Frontal cortex (tissue), 4 donors: ENCODE data around the gene OCSTAMP. TPM values are rescaled to one million over a fixed set of nuclear protein-coding genes. Genes with fewer than 3 reads are reported as not detected.
A peak's percentile ranks its signal among the peaks of the same experiment; 100 is the strongest.

Source experiments
- DNase-seq, 2 donors: peaks; one replicate each; pipeline ENCODE4 v3.0.0; 2012; ENCODE audit warnings: low spot score in 2 of 2
- FAIRE-seq: peaks from 2 replicates; lab custom pipeline; 2012; peaks lifted over from hg19 to GRCh38; lab: Jason Lieb, UNC
- total RNA-seq: library from RNA; depleted of rRNA; stranded (reverse); fragments of >200 nt; gene quantifications from one replicate; pipeline ENCODE4 v1.2.3, GENCODE V29; 2014
- donor health status: control.
- donor health status: control.
- donor health status: control.

The OCSTAMP gene
- total RNA-seq, 1 donor from 2014 or later: not detected

- DNase-seq (no peak), FAIRE-seq (no peak)
These were observed 23.5 kb upstream of the OCSTAMP start for GRCh38 chr20:46573788-46574584.

- DNase-seq (no peak), FAIRE-seq (no peak)
These were observed 22.8 kb upstream of the OCSTAMP start for GRCh38 chr20:46573234-46573633.

DNA sequence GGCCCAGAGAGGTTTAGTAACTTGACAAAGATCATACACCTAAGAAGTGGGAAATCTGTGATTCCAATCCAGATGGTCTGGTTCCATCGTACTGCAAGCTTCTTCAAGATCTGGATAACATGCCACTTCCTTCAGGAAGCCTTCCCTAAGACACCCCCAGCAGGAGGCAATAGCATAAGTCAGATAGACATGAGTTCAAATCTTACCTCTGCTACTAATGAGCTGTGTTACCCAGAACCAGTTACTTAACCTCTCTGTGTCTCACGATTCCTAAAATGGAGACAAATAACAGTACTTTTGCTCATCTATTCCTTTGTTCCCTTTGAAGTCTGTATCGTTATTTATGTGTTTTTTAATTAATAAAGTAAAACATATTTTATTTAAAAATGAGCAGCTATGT lies 22.3 kb upstream of the OCSTAMP start:
- FAIRE-seq (no peak), DNase-seq (no peak)

DNA sequence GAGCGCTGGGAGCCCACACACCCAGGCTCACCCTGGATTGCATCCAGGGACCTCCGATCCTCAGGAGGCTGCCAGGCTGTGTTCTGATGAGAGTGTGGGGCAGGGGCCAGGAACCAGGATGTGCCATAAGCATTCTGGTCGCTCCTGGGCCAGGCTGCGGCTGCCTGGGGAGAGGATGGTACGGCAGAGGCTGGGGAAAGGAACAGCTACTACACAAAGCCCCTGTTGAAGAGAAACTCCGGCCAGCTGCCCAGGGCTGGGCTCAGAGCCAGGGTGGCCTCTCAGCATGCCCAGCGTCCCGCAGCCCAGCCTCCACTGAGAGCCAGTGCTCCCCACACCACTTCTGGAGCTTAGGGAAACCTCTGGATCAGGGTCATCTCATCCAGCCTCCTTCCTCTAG lies 21.7 kb upstream of the OCSTAMP start:
- DNase-seq (peak; percentile 50 to 63), FAIRE-seq (no peak)

DNA sequence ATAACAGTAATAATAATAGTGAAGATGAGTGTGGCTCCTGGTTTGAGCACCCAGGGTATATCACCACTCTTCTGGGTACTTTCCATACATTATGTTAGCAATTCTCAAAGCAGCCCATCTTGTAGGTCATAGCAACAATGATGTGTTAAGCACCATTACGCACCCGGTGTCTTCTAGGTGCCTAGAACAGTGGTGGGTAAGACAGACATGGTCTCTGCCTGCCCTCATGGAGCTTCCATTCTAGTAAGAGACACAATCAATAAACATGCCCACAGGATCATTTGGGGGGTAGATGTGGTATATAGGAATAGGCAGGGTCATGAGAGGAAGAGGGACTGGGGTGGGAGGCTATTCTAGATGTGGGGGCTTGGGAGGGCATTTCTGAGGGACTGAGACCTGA lies 21.0 kb upstream of the OCSTAMP start:
- no peak for FAIRE-seq
- no peak for DNase-seq

- no peak for DNase-seq
- FAIRE-seq: no peak
These were observed 20.5 kb upstream of the OCSTAMP start for GRCh38 chr20:46570956-46571355.

- DNase-seq: no peak
- FAIRE-seq: no peak
These were observed 19.5 kb upstream of the OCSTAMP start for GRCh38 chr20:46569961-46570360.

- no peak for FAIRE-seq
These were observed 18.2 kb upstream of the OCSTAMP start for GRCh38 chr20:46568570-46569129.

GRCh38 chr20:46566125-46566524 lies 15.7 kb upstream of the OCSTAMP start:
- no peak for FAIRE-seq
- DNase-seq: no peak

More at GRCh38 chr20:46568570-46569129, 18.2 kb upstream of the OCSTAMP start:
- DNase-seq: peak; percentile 36 to 40

DNA sequence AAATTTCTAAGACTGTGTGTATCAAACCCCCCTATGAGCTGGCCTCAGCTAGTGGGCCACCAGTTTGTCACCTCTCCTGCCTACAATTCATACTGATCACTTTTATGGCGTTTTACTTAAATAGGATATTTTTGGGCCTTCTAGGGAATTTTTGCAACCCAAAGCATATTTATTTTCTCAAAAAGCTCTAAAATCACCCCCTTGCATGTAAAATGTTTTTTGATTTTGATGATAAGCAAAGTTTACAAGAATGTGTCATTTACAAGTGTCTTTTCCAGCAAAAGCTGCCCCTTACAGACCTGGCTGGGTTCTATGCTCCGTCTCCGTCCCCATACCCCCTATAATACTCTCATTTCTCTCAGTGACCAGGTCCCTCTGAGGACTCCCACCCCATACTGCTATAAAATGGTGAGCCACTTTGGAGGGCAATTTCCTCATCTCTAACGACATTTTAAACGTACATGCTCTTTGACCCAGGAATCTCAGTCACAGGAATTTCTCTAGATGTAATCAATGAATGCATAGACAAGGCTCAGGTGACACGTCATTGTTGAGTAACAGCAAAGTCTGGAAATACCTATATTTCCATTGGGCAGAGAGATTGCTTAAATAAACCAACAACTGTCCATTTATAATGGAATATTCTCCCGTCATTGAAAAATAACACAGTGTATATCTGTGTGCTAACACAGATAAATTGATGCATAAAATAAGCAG lies 13.9 kb upstream of the OCSTAMP start:
- no peak for DNase-seq
- no peak for FAIRE-seq

DNA sequence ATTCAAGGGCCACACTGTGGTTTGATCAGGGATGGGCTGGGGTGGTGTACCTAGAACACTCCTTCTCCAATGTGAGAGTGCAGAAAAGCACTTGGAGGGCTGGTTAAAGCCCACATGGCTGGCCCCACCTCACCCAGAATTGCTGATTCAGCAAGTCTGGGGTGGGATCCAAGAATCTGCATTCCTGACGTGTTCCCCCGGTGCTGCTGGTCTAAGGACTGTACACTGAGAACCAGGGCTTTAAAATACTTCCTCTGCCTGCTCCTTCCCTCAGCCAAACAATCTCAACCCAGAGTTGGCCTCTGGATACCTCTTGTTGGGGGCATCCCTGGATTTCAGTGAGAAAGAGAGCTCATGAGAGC lies 13.4 kb upstream of the OCSTAMP start:
- DNase-seq (no peak), FAIRE-seq (no peak)

GRCh38 chr20:46563170-46563859 lies 12.9 kb upstream of the OCSTAMP start:
- no peak for DNase-seq
- FAIRE-seq: no peak

- no peak for FAIRE-seq
- peak; percentile 44 to 74 for DNase-seq
These were observed 12.1 kb upstream of the OCSTAMP start for GRCh38 chr20:46562373-46563169.

DNA sequence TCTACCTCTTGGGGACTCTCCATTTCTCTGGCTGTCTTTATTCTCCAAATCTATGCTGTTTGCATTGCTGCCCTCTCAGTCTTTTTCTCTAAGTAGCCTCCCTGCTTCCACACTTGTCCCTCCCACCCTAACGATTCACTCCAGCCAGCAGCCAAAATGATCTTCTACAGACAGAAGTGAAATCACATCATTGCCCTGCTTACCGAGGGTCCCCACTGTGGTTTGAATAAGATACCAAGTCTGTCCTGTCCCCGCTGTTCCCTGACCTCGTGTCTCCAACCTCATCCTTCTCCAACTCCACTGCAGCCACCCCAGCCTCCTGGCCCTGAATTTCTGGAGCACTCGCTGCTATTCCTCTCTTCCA lies 11.5 kb upstream of the OCSTAMP start:
- no peak for DNase-seq
- no peak for FAIRE-seq

GRCh38 chr20:46559685-46560440 lies 9.4 kb upstream of the OCSTAMP start:
- peak in 1 of 2 donors; percentile 29 for DNase-seq

GRCh38 chr20:46559001-46559400 lies 8.5 kb upstream of the OCSTAMP start:
- DNase-seq (no peak), FAIRE-seq (no peak)

More at GRCh38 chr20:46559685-46560440, 9.4 kb upstream of the OCSTAMP start:
- FAIRE-seq: no peak

GRCh38 chr20:46558511-46558959 lies 8.1 kb upstream of the OCSTAMP start:
- DNase-seq (no peak), FAIRE-seq (no peak)

GRCh38 chr20:46557231-46557956 lies 6.9 kb upstream of the OCSTAMP start:
- DNase-seq (no peak), FAIRE-seq (no peak)
